Mesothelial cell of epicardium (in vitro differentiated cells): ENCODE measurements around the gene MPO. TPM values are rescaled to one million over a fixed set of nuclear protein-coding genes. Genes with fewer than 3 reads are reported as not detected.

ENCODE experiments used
- DNase-seq, 2 experiments: peaks; one replicate each; pipeline ENCODE4 v3.0.0; 2021; ENCODE audit warnings: low spot score in 2 of 2; ENCODE audit not compliant: unreplicated experiment in 2 of 2
- H3K27ac Mint-ChIP-seq: 2 replicates; pipeline ENCODE4 v1.8.0; 2021; ENCODE audit warnings: mixed read lengths
- H3K27me3 Mint-ChIP-seq: 2 replicates; pipeline ENCODE4 v1.8.0; 2021; ENCODE audit warnings: low read depth, mixed read lengths
- H3K36me3 Mint-ChIP-seq: 2 replicates; pipeline ENCODE4 v1.8.0; 2021; ENCODE audit warnings: mixed read lengths
- H3K4me1 Mint-ChIP-seq: 2 replicates; pipeline ENCODE4 v1.8.0; 2021; ENCODE audit warnings: mixed read lengths
- H3K4me3 Mint-ChIP-seq: 2 replicates; pipeline ENCODE4 v1.8.0; 2021; ENCODE audit warnings: mild to moderate bottlenecking, moderate library complexity, mixed read lengths
- H3K9me3 Mint-ChIP-seq: 2 replicates; pipeline ENCODE4 v1.8.0; 2021; ENCODE audit warnings: mixed read lengths
- total RNA-seq: library from RNA; stranded (reverse); gene quantifications from 3 replicates; pipeline ENCODE4 v1.2.1, GENCODE V29; 2021
- TF ChIP-seq, protein P1 (sequence below): fragments of 200-600 bp; sonication (generic); IDR thresholded peaks from one replicate; pipeline ENCODE4 v1.5.0; 2021; ENCODE audit warnings: antibody characterized with exemption; ENCODE audit not compliant: unreplicated experiment

The MPO gene
- total RNA-seq, 1 donor from 2014 or later: not detected

GRCh38 chr17:58265902-58266875 is 14.5 kb downstream of the MPO start:
- H3K27ac Mint-ChIP-seq: no peak overlapping the region
- H3K4me1 Mint-ChIP-seq: no peaks in the 10 kb centered on the region
- no peaks in the 10 kb centered on the region for H3K36me3 Mint-ChIP-seq
- no peak overlapping the region for H3K4me3 Mint-ChIP-seq
- H3K9me3 Mint-ChIP-seq: peaks cover under 1% of the 10 kb centered on the region
- peak in 1 of 2 experiments; percentile 20 for DNase-seq
- TF ChIP-seq, protein P1, sequence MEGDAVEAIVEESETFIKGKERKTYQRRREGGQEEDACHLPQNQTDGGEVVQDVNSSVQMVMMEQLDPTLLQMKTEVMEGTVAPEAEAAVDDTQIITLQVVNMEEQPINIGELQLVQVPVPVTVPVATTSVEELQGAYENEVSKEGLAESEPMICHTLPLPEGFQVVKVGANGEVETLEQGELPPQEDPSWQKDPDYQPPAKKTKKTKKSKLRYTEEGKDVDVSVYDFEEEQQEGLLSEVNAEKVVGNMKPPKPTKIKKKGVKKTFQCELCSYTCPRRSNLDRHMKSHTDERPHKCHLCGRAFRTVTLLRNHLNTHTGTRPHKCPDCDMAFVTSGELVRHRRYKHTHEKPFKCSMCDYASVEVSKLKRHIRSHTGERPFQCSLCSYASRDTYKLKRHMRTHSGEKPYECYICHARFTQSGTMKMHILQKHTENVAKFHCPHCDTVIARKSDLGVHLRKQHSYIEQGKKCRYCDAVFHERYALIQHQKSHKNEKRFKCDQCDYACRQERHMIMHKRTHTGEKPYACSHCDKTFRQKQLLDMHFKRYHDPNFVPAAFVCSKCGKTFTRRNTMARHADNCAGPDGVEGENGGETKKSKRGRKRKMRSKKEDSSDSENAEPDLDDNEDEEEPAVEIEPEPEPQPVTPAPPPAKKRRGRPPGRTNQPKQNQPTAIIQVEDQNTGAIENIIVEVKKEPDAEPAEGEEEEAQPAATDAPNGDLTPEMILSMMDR: no peak
- peaks cover 59% of the 10 kb centered on the region for H3K27me3 Mint-ChIP-seq

DNA sequence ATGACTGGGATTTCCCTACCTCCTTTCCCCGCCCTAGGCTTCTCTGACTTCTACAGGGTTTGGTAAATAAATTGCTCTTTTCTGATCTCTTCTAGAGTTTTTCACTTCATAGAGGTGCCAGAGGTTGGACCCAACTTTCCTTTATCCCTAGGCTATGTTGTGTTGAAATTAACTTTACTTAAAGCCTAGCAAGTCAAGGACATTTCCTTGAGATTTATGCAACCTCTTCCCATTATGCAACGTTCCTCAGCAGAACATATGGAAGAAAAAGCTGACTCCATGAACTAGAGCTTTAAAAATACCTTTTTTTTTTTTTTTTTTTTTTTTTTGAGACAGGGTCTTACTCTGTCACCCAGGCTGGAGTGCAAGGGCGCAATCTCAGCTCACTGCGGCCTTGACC is 15.5 kb downstream of the MPO start:
- Mint-ChIP-seq H3K27me3 (peaks cover 68% of the 10 kb centered on the region), H3K9me3 (peaks cover 7% of the 10 kb centered on the region), H3K27ac (no peak overlapping the region), H3K36me3 (no peaks in the 10 kb centered on the region), H3K4me3 (no peak overlapping the region), H3K4me1 (no peaks in the 10 kb centered on the region)
- DNase-seq: no peak
- TF ChIP-seq, protein P1: no peak

- Mint-ChIP-seq H3K27me3 (peaks cover 70% of the 10 kb centered on the region), H3K36me3 (no peaks in the 10 kb centered on the region), H3K4me3 (no peak overlapping the region), H3K9me3 (peaks cover 7% of the 10 kb centered on the region), H3K4me1 (no peaks in the 10 kb centered on the region), H3K27ac (no peak overlapping the region)
- TF ChIP-seq, protein P1: no peak
- no peak for DNase-seq
These were observed 16.2 kb downstream of the MPO start for GRCh38 chr17:58264407-58265103.

- Mint-ChIP-seq H3K36me3 (no peaks in the 10 kb centered on the region), H3K4me1 (no peaks in the 10 kb centered on the region), H3K27me3 (peaks cover 76% of the 10 kb centered on the region), H3K4me3 (no peak overlapping the region), H3K27ac (no peak overlapping the region), H3K9me3 (peaks cover 7% of the 10 kb centered on the region)
- TF ChIP-seq, protein P1: no peak
- no peak for DNase-seq
These were observed 17.0 kb downstream of the MPO start for GRCh38 chr17:58263773-58264172.

DNA sequence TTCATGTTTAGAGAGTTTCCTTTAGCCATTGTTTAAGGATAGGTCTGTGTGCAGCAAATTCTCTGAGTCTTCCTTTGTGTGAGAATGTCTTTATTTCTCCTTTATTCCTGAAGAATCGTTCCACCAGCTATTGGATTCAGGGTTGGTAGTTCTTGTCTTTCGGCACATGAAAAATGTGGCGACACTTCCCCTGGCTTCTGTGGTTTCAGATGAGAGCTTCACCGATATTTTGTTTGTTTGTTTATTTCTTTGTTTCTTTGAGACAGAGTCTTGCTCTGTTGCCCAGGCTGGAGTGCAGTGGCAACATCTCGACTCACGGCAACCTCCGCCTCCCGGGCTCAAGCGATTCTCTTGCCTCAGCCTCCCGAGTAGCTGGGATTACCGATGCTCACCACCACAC is 18.6 kb downstream of the MPO start:
- Mint-ChIP-seq H3K27ac (no peak overlapping the region), H3K4me1 (no peaks in the 10 kb centered on the region), H3K36me3 (no peaks in the 10 kb centered on the region), H3K9me3 (peaks cover 7% of the 10 kb centered on the region), H3K27me3 (peaks cover 87% of the 10 kb centered on the region), H3K4me3 (no peak overlapping the region)
- DNase-seq: no peak
- TF ChIP-seq, protein P1: no peak
